IMR-90 (cell line): Measurements from ENCODE around the gene PSMB1. TPM values are rescaled to one million over a fixed set of nuclear protein-coding genes. Genes with fewer than 3 reads are reported as not detected.

Source experiments
- ATAC-seq: fragments of 200-7000 bp; cut with Tn5 transposase; 2 replicates; pipeline ENCODE4 v1.9.1; 2020; ENCODE audit warnings: low read depth, mild to moderate bottlenecking, moderate library complexity
- BruUV-seq: library from RNA; stranded (reverse); fragments of 400-500 nt; replicated peaks from 2 replicates; lab custom pipeline; 2021; lab: Mats Ljungman, UMichigan
- CTCF ChIA-PET: fragments of 300-600 bp; formaldehyde crosslinking; extraction: SDS; loops from one replicate; lab custom pipeline; 2021; ENCODE audit warnings: antibody characterized with exemption; lab: Yijun Ruan, JAX
- POLR2A ChIA-PET: fragments of 300-600 bp; sonication (Branson Sonifier 250); formaldehyde crosslinking; loops from one replicate; lab custom pipeline; 2022; ENCODE audit warnings: antibody characterized with exemption; ENCODE audit not compliant: unreplicated experiment; lab: Charles Lee
- DNase-seq: peaks from one replicate; pipeline ENCODE4 v3.0.0; 2013
- H2AFZ ChIP-seq: replicated peaks from 2 replicates; pipeline ENCODE3; 2013; ENCODE audit warnings: low read length, mild to moderate bottlenecking; ENCODE audit not compliant: poor library complexity
- H2AK5ac ChIP-seq: 2 replicates; pipeline ENCODE4 v1.6.1; 2013; ENCODE audit warnings: low read depth, low read length, inconsistent platforms
- H2AK9ac ChIP-seq: replicated peaks from 2 replicates; pipeline ENCODE3; 2013; ENCODE audit warnings: mild to moderate bottlenecking, low read depth, low read length, moderate library complexity; ENCODE audit not compliant: poor library complexity
- H2BK120ac ChIP-seq: 2 replicates; pipeline ENCODE4 v1.6.1; 2013; ENCODE audit warnings: low read depth, low read length, inconsistent platforms
- H2BK15ac ChIP-seq: 3 replicates; pipeline ENCODE4 v1.6.1; 2013; ENCODE audit warnings: low read depth, low read length, inconsistent platforms
- H2BK20ac ChIP-seq: 2 replicates; pipeline ENCODE4 v1.6.1; 2013; ENCODE audit warnings: low read depth, mild to moderate bottlenecking, inconsistent platforms, low read length, moderate library complexity
- H2BK5ac ChIP-seq: 2 replicates; pipeline ENCODE4 v1.6.1; 2013; ENCODE audit warnings: mild to moderate bottlenecking, low read depth, low read length, inconsistent platforms; ENCODE audit not compliant: poor library complexity, severe bottlenecking
- H3K14ac ChIP-seq: replicated peaks from 2 replicates; pipeline ENCODE4 v1.6.1; 2013; ENCODE audit warnings: low read depth, low read length, inconsistent platforms
- H3K18ac ChIP-seq: 2 replicates; pipeline ENCODE4 v1.6.1; 2013; ENCODE audit warnings: low read depth, low read length, control low read depth
- H3K23ac ChIP-seq: 2 replicates; pipeline ENCODE4 v1.6.1; 2013; ENCODE audit warnings: low read depth, low read length, inconsistent platforms
- H3K27ac ChIP-seq: 2 replicates; pipeline ENCODE4 v1.5.1; 2013; ENCODE audit warnings: mild to moderate bottlenecking, control low read depth, low read length; ENCODE audit not compliant: insufficient read depth
- H3K27me3 ChIP-seq: 2 replicates; pipeline ENCODE4 v1.6.1; 2013; ENCODE audit warnings: low read length; ENCODE audit not compliant: control insufficient read depth, insufficient read depth
- H3K36me3 ChIP-seq: 2 replicates; pipeline ENCODE4 v1.6.1; 2013; ENCODE audit warnings: low read length, mixed read lengths; ENCODE audit not compliant: control insufficient read depth, insufficient read depth
- H3K4ac ChIP-seq: 2 replicates; pipeline ENCODE4 v1.6.1; 2013; ENCODE audit warnings: low read depth, low read length, inconsistent platforms
- H3K4me1 ChIP-seq: 2 replicates; pipeline ENCODE4 v1.6.1; 2013; ENCODE audit warnings: low read length, mixed read lengths; ENCODE audit not compliant: control insufficient read depth, insufficient read depth
- H3K4me2 ChIP-seq: 2 replicates; pipeline ENCODE4 v1.6.1; 2013; ENCODE audit warnings: low read depth, mild to moderate bottlenecking, control low read depth, low read length, moderate library complexity
- H3K4me3 ChIP-seq: 2 replicates; pipeline ENCODE4 v1.5.1; 2013; ENCODE audit warnings: low read depth, mild to moderate bottlenecking, control low read depth, low read length, moderate library complexity; ENCODE audit not compliant: insufficient read depth
- H3K56ac ChIP-seq: 2 replicates; pipeline ENCODE4 v1.6.1; 2013; ENCODE audit warnings: low read length, inconsistent platforms; ENCODE audit not compliant: insufficient read depth; ENCODE audit errors: extremely low read depth
- H3K79me1 ChIP-seq, 2 experiments: 2 replicates each; pipeline ENCODE4 v1.6.1; 2013; ENCODE audit warnings: low read length in 2 of 2, inconsistent platforms in 1 of 2, low read depth in 1 of 2
- H3K9ac ChIP-seq: 2 replicates; pipeline ENCODE4 v1.6.1; 2013; ENCODE audit warnings: low read depth, low read length, control low read depth
- H3K9me1 ChIP-seq: 2 replicates; pipeline ENCODE4 v1.6.1; 2013; ENCODE audit warnings: low read length, inconsistent platforms; ENCODE audit not compliant: insufficient read depth
- H3K9me3 ChIP-seq: 2 replicates; pipeline ENCODE4 v1.6.1; 2013; ENCODE audit warnings: low read length; ENCODE audit not compliant: control insufficient read depth, insufficient read depth
- H4K20me1 ChIP-seq: 2 replicates; pipeline ENCODE4 v1.6.1; 2013; ENCODE audit warnings: low read length, inconsistent platforms; ENCODE audit not compliant: insufficient read depth
- H4K5ac ChIP-seq: 2 replicates; pipeline ENCODE4 v1.6.1; 2013; ENCODE audit warnings: mild to moderate bottlenecking, low read depth, low read length, control low read depth
- H4K8ac ChIP-seq, 2 experiments: 2 replicates each; pipeline ENCODE4 v1.6.1; 2013; ENCODE audit warnings: low read depth in 2 of 2, low read length in 2 of 2, control low read depth in 1 of 2, inconsistent platforms in 1 of 2
- H4K91ac ChIP-seq: 2 replicates; pipeline ENCODE4 v1.6.1; 2013; ENCODE audit warnings: low read depth, low read length, inconsistent platforms; ENCODE audit not compliant: insufficient read depth
- MAFK ChIP-seq: IDR thresholded peaks from 2 replicates; pipeline ENCODE4 v1.6.1; 2012; ENCODE audit warnings: low read depth, low read length, improper control_type of control experiment
- MXI1 ChIP-seq: IDR thresholded peaks from 2 replicates; pipeline ENCODE4 v1.6.1; 2012; ENCODE audit warnings: low read depth, mild to moderate bottlenecking, low read length, moderate library complexity, borderline replicate concordance
- POLR2A ChIP-seq: IDR thresholded peaks from 2 replicates; pipeline ENCODE4 v1.6.1; 2012; ENCODE audit warnings: mild to moderate bottlenecking, low read depth, low read length
- RAD21 ChIP-seq: IDR thresholded peaks from 2 replicates; pipeline ENCODE4 v1.6.1; 2012; ENCODE audit warnings: low read length, improper control_type of control experiment
- RFX5 ChIP-seq: IDR thresholded peaks from 2 replicates; pipeline ENCODE4 v1.8.0; 2012; ENCODE audit warnings: low read depth, mild to moderate bottlenecking, low read length, moderate library complexity
- SMC3 ChIP-seq: fragments of 150-350 bp; IDR thresholded peaks from 2 replicates; pipeline ENCODE4 v1.6.1; 2016; ENCODE audit warnings: low read depth, mild to moderate bottlenecking, antibody characterized with exemption, low read length, moderate library complexity
- WGBS, 2 experiments: methylation state at CpG; one replicate each; pipeline versions ENCODE4 v1.1.5 to v1.1.7; 2013; ENCODE audit warnings: missing lambda C conversion rate in 2 of 2; ENCODE audit not compliant: insufficient read length in 1 of 2; ENCODE audit errors: extremely low coverage in 2 of 2; 5-methylcytosine and 5-hydroxymethylcytosine counted together
- dilution Hi-C: fragments of 300-500 bp; cut with HindIII; formaldehyde crosslinking; loops from one replicate; pipeline ENCODE4 v1.14.3; 2018; ENCODE audit warnings: low sequenced_read_pairs; ENCODE audit not compliant: unreplicated experiment
- in situ Hi-C: fragments of 300-500 bp; cut with MboI; formaldehyde crosslinking; loops from 3 replicates; pipeline ENCODE4 v1.14.3; 2019; ENCODE audit warnings: low sequenced_read_pairs, inconsistent platforms, mixed read lengths
- intact Hi-C: fragments of 100-400 bp; cut with micrococcal nuclease; formaldehyde crosslinking; loops from 2 replicates; pipeline ENCODE4 v1.10.0; 2022
- polyA plus RNA-seq, 3 experiments: library from polyadenylated mRNA; depleted of rRNA; stranded (reverse); fragments of >200 nt; gene quantifications; 2 replicates each; pipeline ENCODE4 v1.2.3, GENCODE V29; 2012; ENCODE audit warnings: low replicate concordance in 1 of 3
- total RNA-seq: library from RNA; depleted of rRNA; stranded (reverse); fragments of >200 nt; gene quantifications from 2 replicates; pipeline ENCODE4 v1.2.3, GENCODE V29; 2012
- TF ChIP-seq, protein P1 (sequence below): conservative IDR thresholded peaks from 2 replicates; pipeline ENCODE4 v1.5.1; 2012; ENCODE audit warnings: mild to moderate bottlenecking, low read depth, low read length, improper control_type of control experiment

PSMB1 gene
- total and polyA plus RNA-seq, 2 of the 4 experiments (the other 2 are of a cell fraction), result 450 to 508 TPM

- in situ Hi-C loops, result loop anchor here (10.0 kb wide), 1 partner anchor 818 kb away; no protein-coding TSS in a partner anchor
- H3K4me2 ChIP-seq, result no peak overlapping the region
- H2BK5ac ChIP-seq, result no peak overlapping the region
- peaks cover 16 to 19% of the 10 kb centered on the region in 2 experiments; a peak in 3 of 4 replicates for H3K79me1 ChIP-seq
- H4K91ac ChIP-seq, result no peak overlapping the region
- H2BK120ac ChIP-seq, result no peak overlapping the region
- H2AK9ac ChIP-seq, result no peak overlapping the region
- POLR2A ChIA-PET, result interaction anchor here (0.6 kb wide), 1 partner anchor 743 kb away, joined by 4 read pairs; no protein-coding TSS in a partner anchor
- ATAC-seq (peak; percentile 59), DNase-seq (peak; percentile 50)
- H3K23ac ChIP-seq, result no peak overlapping the region
- no peak overlapping the region for H3K56ac ChIP-seq
- intact Hi-C loops, result loop anchor here (5.0 kb wide), 3 partner anchors 241 to 1636 kb away; partner anchors contain the start of genes DLL1 and PHF10
- no peak overlapping the region for H3K18ac ChIP-seq
- CTCF ChIA-PET, result interaction anchor here (0.7 to 1.0 kb wide), 3 partner anchors 9 to 730 kb away, joined by 3 read pairs; no protein-coding TSS in a partner anchor
- H3K4me1 ChIP-seq, result peaks cover 6% of the 10 kb centered on the region
- no peak overlapping the region for H2AFZ ChIP-seq
- H3K9me1 ChIP-seq, result no peaks in the 10 kb centered on the region
- no TSS peak for BruUV-seq
- no peak overlapping the region for H4K5ac ChIP-seq
- H3K4me3 ChIP-seq, result no peak overlapping the region
- peaks cover 27% of the 10 kb centered on the region for H3K36me3 ChIP-seq
- no CpG with 5 or more reads among the region's 7 CpGs for WGBS, 2 experiments
- no peak overlapping the region for H3K14ac ChIP-seq
- peak overlapping the region; percentile 47; the same call in 1 of the 2 replicates for H3K27ac ChIP-seq
- H3K27me3 ChIP-seq, result no peaks in the 10 kb centered on the region
- peaks cover 6% of the 10 kb centered on the region for H4K20me1 ChIP-seq
- H2BK20ac ChIP-seq, result no peak overlapping the region
- no peak overlapping the region for H2AK5ac ChIP-seq
- no peak for TF ChIP-seq RFX5
- no peak for TF ChIP-seq SMC3
- TF ChIP-seq, protein P1, sequence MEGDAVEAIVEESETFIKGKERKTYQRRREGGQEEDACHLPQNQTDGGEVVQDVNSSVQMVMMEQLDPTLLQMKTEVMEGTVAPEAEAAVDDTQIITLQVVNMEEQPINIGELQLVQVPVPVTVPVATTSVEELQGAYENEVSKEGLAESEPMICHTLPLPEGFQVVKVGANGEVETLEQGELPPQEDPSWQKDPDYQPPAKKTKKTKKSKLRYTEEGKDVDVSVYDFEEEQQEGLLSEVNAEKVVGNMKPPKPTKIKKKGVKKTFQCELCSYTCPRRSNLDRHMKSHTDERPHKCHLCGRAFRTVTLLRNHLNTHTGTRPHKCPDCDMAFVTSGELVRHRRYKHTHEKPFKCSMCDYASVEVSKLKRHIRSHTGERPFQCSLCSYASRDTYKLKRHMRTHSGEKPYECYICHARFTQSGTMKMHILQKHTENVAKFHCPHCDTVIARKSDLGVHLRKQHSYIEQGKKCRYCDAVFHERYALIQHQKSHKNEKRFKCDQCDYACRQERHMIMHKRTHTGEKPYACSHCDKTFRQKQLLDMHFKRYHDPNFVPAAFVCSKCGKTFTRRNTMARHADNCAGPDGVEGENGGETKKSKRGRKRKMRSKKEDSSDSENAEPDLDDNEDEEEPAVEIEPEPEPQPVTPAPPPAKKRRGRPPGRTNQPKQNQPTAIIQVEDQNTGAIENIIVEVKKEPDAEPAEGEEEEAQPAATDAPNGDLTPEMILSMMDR, result no peak
- TF ChIP-seq MXI1, result no peak
- no peak for TF ChIP-seq RAD21
- no peak for TF ChIP-seq POLR2A
- no peak for TF ChIP-seq MAFK
- H3K9me3 ChIP-seq, result no peaks in the 10 kb centered on the region
- no peak overlapping the region for H3K4ac ChIP-seq
- no peak overlapping the region for H4K8ac ChIP-seq
- dilution Hi-C loops, result no loop called here
- H3K9ac ChIP-seq, result no peak overlapping the region
- no peak overlapping the region for H2BK15ac ChIP-seq
Measured at GRCh38 chr6:170532867-170533488, 20.1 kb downstream of the PSMB1 start.
